GM04504 (cell line): ENCODE measurements around the gene CAMK2B.
A peak's percentile ranks its signal among the peaks of the same experiment; 100 is the strongest.
"Not testable (repeated sequence)": the region's sequence is repeated elsewhere in the genome, so short reads cannot be mapped to it uniquely, and the experiment has no call there.

Source experiments
- DNase-seq: peaks from one replicate; pipeline ENCODE4 v3.0.0-alpha.2; 2012; ENCODE audit warnings: low read depth

CAMK2B gene

GRCh38 chr7:44189993-44190872, 135.2 kb downstream of the CAMK2B start:
- DNase-seq, result no peak

GRCh38 chr7:44189286-44189992, 136.0 kb downstream of the CAMK2B start, which contains the start of gene GCK:
GCK (minus strand) TSS chr7:44189439; CDS start chr7:44188953, 486 bp downstream.
- no peak for DNase-seq

- DNase-seq, result no peak
Measured at GRCh38 chr7:44188480-44189225, 136.7 kb downstream of the CAMK2B start.

GRCh38 chr7:44187636-44188416, 137.6 kb downstream of the CAMK2B start:
- DNase-seq, result no peak

- DNase-seq, result no peak
Measured at GRCh38 chr7:44186736-44187135, 138.7 kb downstream of the CAMK2B start.

GRCh38 chr7:44185729-44186128, 139.7 kb downstream of the CAMK2B start:
- DNase-seq, result no peak

GRCh38 chr7:44184873-44185446, 140.4 kb downstream of the CAMK2B start:
- DNase-seq, result no peak

GRCh38 chr7:44184206-44184872, 141.1 kb downstream of the CAMK2B start:
- DNase-seq, result peak; percentile 72

- no peak for DNase-seq
Measured at GRCh38 chr7:44183386-44183785, 142.0 kb downstream of the CAMK2B start.

- no peak for DNase-seq
Measured at GRCh38 chr7:44182827-44183226, 142.6 kb downstream of the CAMK2B start.

GRCh38 chr7:44180631-44181030, 144.8 kb downstream of the CAMK2B start:
- DNase-seq, result no peak

- DNase-seq, result no peak
Measured at GRCh38 chr7:44177570-44178131, 147.7 kb downstream of the CAMK2B start.

- DNase-seq, result no peak
Measured at GRCh38 chr7:44176486-44176885, 148.9 kb downstream of the CAMK2B start.

- no peak for DNase-seq
Measured at GRCh38 chr7:44175730-44176129, 149.7 kb downstream of the CAMK2B start.

- not testable (repeated sequence) for DNase-seq
Measured at GRCh38 chr7:44174694-44174948, 150.8 kb downstream of the CAMK2B start.

GRCh38 chr7:44173911-44174693, 151.3 kb downstream of the CAMK2B start:
- DNase-seq, result no peak

- DNase-seq, result no peak
Measured at GRCh38 chr7:44172803-44173424, 152.5 kb downstream of the CAMK2B start.

- DNase-seq, result no peak
Measured at GRCh38 chr7:44172352-44172751, 153.0 kb downstream of the CAMK2B start.

GRCh38 chr7:44171901-44172300, 153.5 kb downstream of the CAMK2B start:
- DNase-seq, result not testable (repeated sequence)
